ENCODE results near the gene ETFRF1.

The ETFRF1 gene

GRCh38 chr12:25213338-25213737 lies 18.3 kb downstream of the ETFRF1 start:
- DNase-seq (ENCODE audit: low read depth), result no peak

GRCh38 chr12:25236190-25236589 lies 41.2 kb downstream of the ETFRF1 start:
- no peak for DNase-seq (ENCODE audit: low read depth)

- no peak for DNase-seq (ENCODE audit: low read depth)
These were observed 41.6 kb downstream of the ETFRF1 start for GRCh38 chr12:25236626-25237025.

- no peak for DNase-seq (ENCODE audit: low read depth)
These were observed 46.4 kb downstream of the ETFRF1 start for GRCh38 chr12:25241167-25242020.

GRCh38 chr12:25242981-25243679 lies 48.1 kb downstream of the ETFRF1 start:
- no peak for DNase-seq (ENCODE audit: low read depth)

- DNase-seq (ENCODE audit: low read depth), result no peak
These were observed 48.6 kb downstream of the ETFRF1 start for GRCh38 chr12:25243680-25243990.

GRCh38 chr12:25245491-25245890 lies 50.5 kb downstream of the ETFRF1 start:
- DNase-seq (ENCODE audit: low read depth), result no peak

GRCh38 chr12:25248137-25248536 lies 53.1 kb downstream of the ETFRF1 start:
- no peak for DNase-seq (ENCODE audit: low read depth)

GRCh38 chr12:25248732-25249131 lies 53.7 kb downstream of the ETFRF1 start:
- DNase-seq (ENCODE audit: low read depth), result no peak

- peak; percentile 26 for DNase-seq (ENCODE audit: low read depth)
These were observed 55.1 kb downstream of the ETFRF1 start for GRCh38 chr12:25249931-25250738.

GRCh38 chr12:25250744-25251730 lies 56.0 kb downstream of the ETFRF1 start, which contains the start of gene KRAS:
KRAS (minus strand) TSS chr12:25250929.
- peak; percentile 84 for DNase-seq (ENCODE audit: low read depth)

GRCh38 chr12:25251769-25252168 lies 56.7 kb downstream of the ETFRF1 start:
- DNase-seq (ENCODE audit: low read depth), result no peak

- no peak for DNase-seq (ENCODE audit: low read depth)
These were observed 57.9 kb downstream of the ETFRF1 start for GRCh38 chr12:25252946-25253345.

GRCh38 chr12:25253371-25254068 lies 58.5 kb downstream of the ETFRF1 start:
- DNase-seq (ENCODE audit: low read depth), result no peak

GRCh38 chr12:25254271-25254880 lies 59.3 kb downstream of the ETFRF1 start:
- no peak for DNase-seq (ENCODE audit: low read depth)
